ENCODE data around the gene NGDN.
"Not testable (repeated sequence)": the region's sequence is repeated elsewhere in the genome, so short reads cannot be mapped to it uniquely, and the experiment has no call there.

NGDN gene

DNA sequence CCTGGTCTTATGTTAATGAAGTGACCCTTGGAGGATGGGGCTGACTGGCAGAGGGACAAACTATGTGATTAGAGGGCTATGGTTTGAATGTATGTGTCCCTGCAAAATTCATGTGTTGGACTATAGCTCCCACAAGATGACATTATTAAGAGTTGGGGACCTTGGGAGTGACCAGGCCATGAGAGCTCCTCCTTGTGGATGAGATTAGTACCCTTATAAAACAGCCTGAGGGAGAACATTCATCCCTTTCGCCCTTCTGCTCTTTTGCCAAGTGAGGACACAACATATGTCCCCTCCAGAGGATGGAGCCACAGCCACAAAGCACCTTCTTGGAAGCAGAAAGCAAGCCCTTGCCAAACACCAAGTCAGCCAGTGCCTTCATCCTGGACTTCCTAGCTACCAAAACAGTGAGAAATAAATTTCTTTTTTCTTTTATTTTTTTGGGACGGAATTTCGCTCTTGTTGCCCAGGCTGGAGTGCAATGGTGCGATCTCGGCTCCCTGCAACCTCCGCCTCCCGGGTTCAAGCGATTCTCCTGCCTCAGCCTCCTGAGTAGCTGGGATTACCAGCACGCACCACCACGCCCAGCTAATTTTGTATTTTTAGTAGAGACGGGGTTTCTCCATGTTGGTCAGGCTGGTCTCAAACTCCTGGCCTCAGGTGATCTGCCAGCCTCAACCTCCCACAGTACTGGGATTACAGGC is 12.5 kb upstream of the NGDN start:
- not testable (repeated sequence) for H3K9me3 ChIP-seq (ENCODE audit: control insufficient read depth, low read length)

DNA sequence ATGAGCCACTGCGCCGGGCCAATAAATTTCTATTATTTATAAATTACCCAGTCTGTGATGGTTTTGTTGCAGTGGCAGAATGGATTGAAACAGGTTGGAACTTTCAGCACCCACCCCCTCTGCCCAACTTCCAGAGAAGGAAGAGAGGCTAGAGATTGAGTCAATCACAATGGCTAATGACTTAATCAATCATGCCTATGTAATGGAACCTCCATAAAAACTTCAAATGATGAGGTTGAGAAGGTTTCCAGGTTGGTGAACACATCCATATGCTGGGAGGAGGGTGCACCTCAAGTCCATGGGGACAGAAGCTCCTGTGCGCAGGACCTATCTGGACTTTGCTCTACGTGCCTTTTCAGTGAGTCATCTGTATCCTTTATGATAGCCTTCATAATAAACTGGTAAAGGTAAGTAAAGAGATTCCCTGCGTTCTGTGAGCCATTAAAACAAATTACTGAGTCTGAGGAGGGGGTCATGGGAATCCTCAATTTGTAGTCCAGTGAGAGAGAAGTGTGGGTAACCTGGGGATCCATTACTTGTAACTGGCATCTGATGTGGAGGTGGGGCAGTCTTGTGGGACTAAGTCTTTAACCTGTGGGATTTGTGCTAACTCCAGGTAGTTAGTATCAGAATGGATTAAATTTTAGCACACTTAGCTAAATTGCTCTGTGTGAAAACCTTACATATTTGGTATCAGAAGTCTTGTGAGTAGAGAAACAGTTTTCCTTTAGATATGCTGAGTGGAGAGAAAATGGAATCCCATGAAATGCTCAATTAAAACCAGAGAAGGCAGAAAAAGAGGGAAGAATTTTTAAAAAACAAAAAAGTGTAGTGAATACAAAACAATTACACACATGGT is 11.7 kb upstream of the NGDN start:
- no peak for DNase-seq
- Histone ChIP-seq H3K27ac (ENCODE audit: low read length, poor library complexity, severe bottlenecking) (no peak overlapping the region), H3K36me3 (ENCODE audit: control insufficient read depth in 1 of 2, insufficient read depth in 2 of 2, low read depth in 1 of 2, low read length in 2 of 2) (no peaks in the 10 kb centered on the region), H3K9me3 (ENCODE audit: control insufficient read depth, low read length) (no peaks in the 10 kb centered on the region), H3K4ac (ENCODE audit: low read depth in 1 of 2, low read length in 2 of 2) (no peak overlapping the region), H3K4me3 (ENCODE audit: insufficient read depth in 1 of 2, low read depth in 1 of 2, low read length in 2 of 2) (no peak overlapping the region), H3K79me1 (replicated peaks; ENCODE audit: low read length, poor library complexity, severe bottlenecking) (no peaks in the 10 kb centered on the region), H3K27me3 (ENCODE audit: control insufficient read depth in 1 of 2, insufficient read depth in 1 of 2, low read length in 2 of 2) (peaks cover 5 to 25% of the 10 kb centered on the region in 2 experiments), H2AFZ (ENCODE audit: low read depth, low read length) (no peak overlapping the region), H3K4me1 (ENCODE audit: control insufficient read depth, insufficient read depth, low read depth, low read length) (no peaks in the 10 kb centered on the region), H4K8ac (ENCODE audit: low read length) (no peak overlapping the region), H2BK120ac (ENCODE audit: low read depth, low read length) (no peak overlapping the region), H2BK12ac (ENCODE audit: low read length in 2 of 2) (no peak overlapping the region), H2BK5ac (ENCODE audit: low read depth, low read length, poor library complexity, severe bottlenecking) (no peak overlapping the region), H2BK15ac (ENCODE audit: low read depth, poor library complexity, severe bottlenecking) (no peak overlapping the region), H3K4me2 (ENCODE audit: low read length, poor library complexity, severe bottlenecking) (no peak overlapping the region), H3K9ac (ENCODE audit: low read length) (no peak overlapping the region), H3K14ac (ENCODE audit: low read length in 2 of 2) (no peak overlapping the region), H2AK5ac (ENCODE audit: low read length, severe bottlenecking) (no peak overlapping the region), H4K91ac (ENCODE audit: low read length) (no peak overlapping the region), H3K23ac (ENCODE audit: low read length in 2 of 2) (no peak overlapping the region), H3K18ac (ENCODE audit: low read depth in 1 of 2, low read length in 2 of 2) (no peak overlapping the region)
- WGBS: 65% methylated on average over 3 of the region's 5 CpGs

More for the DNA sequence above, 12.5 kb upstream of the NGDN start:
- H3K18ac ChIP-seq (ENCODE audit: low read depth in 1 of 2, low read length in 2 of 2); H4K91ac ChIP-seq (ENCODE audit: low read length); H2AFZ ChIP-seq (ENCODE audit: low read depth, low read length); H3K9ac ChIP-seq (ENCODE audit: low read length); H3K36me3 ChIP-seq (ENCODE audit: control insufficient read depth in 1 of 2, insufficient read depth in 2 of 2, low read depth in 1 of 2, low read length in 2 of 2); H3K4ac ChIP-seq (ENCODE audit: low read depth in 1 of 2, low read length in 2 of 2); H3K4me2 ChIP-seq (ENCODE audit: low read length, poor library complexity, severe bottlenecking); H3K27ac ChIP-seq (ENCODE audit: low read length, poor library complexity, severe bottlenecking); H2AK5ac ChIP-seq (ENCODE audit: low read length, severe bottlenecking); H2BK12ac ChIP-seq (ENCODE audit: low read length in 2 of 2); H3K14ac ChIP-seq (ENCODE audit: low read length in 2 of 2); H3K23ac ChIP-seq (ENCODE audit: low read length in 2 of 2); H3K79me1 ChIP-seq (replicated peaks; ENCODE audit: low read length, poor library complexity, severe bottlenecking); H2BK120ac ChIP-seq (ENCODE audit: low read depth, low read length); H4K8ac ChIP-seq (ENCODE audit: low read length); H3K4me1 ChIP-seq (ENCODE audit: control insufficient read depth, insufficient read depth, low read depth, low read length); H2BK15ac ChIP-seq (ENCODE audit: low read depth, poor library complexity, severe bottlenecking); H2BK5ac ChIP-seq (ENCODE audit: low read depth, low read length, poor library complexity, severe bottlenecking); H3K4me3 ChIP-seq (ENCODE audit: insufficient read depth in 1 of 2, low read depth in 1 of 2, low read length in 2 of 2): not testable (repeated sequence)
- DNase-seq: peak; percentile 9
- WGBS: 90% methylated on average over 11 of the region's 11 CpGs
- peaks cover 5 to 31% of the 10 kb centered on the region in 2 experiments for H3K27me3 ChIP-seq (ENCODE audit: control insufficient read depth in 1 of 2, insufficient read depth in 1 of 2, low read length in 2 of 2)

DNA sequence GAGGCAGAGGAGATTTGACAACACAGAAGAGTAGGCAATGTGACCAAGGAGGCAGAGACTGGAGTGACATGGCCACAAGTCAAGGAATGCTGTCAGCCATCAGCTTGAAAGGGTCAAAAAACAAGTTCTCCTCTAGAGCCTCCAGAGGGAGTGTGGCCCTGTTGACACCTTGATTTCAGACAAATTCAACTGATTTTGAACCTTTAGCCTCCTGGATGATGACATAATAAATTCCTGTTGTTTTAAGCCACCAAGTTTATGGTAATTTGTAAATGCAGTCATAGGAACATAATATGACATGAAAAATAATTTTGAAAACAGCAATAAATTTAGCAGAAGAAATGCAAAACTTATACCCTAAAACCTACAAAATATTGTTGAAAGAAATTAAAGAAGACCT is 8.5 kb upstream of the NGDN start:
- no peak overlapping the region for H2AK5ac ChIP-seq (ENCODE audit: low read length, severe bottlenecking)
- H3K14ac ChIP-seq (ENCODE audit: low read length in 2 of 2): no peak overlapping the region
- DNase-seq: no peak
- no peak overlapping the region for H3K4me3 ChIP-seq (ENCODE audit: insufficient read depth in 1 of 2, low read depth in 1 of 2, low read length in 2 of 2)
- no peaks in the 10 kb centered on the region for H3K9me3 ChIP-seq (ENCODE audit: control insufficient read depth, low read length)
- H3K23ac ChIP-seq (ENCODE audit: low read length in 2 of 2): no peak overlapping the region
- H3K4ac ChIP-seq (ENCODE audit: low read depth in 1 of 2, low read length in 2 of 2): no peak overlapping the region
- no peak overlapping the region for H2BK120ac ChIP-seq (ENCODE audit: low read depth, low read length)
- no peak overlapping the region for H3K27ac ChIP-seq (ENCODE audit: low read length, poor library complexity, severe bottlenecking)
- H3K9ac ChIP-seq (ENCODE audit: low read length): no peak overlapping the region
- H4K8ac ChIP-seq (ENCODE audit: low read length): no peak overlapping the region
- H3K4me1 ChIP-seq (ENCODE audit: control insufficient read depth, insufficient read depth, low read depth, low read length): no peaks in the 10 kb centered on the region
- H3K27me3 ChIP-seq (ENCODE audit: control insufficient read depth in 1 of 2, insufficient read depth in 1 of 2, low read length in 2 of 2): peaks cover 5 to 15% of the 10 kb centered on the region in 2 experiments
- no peak overlapping the region for H3K18ac ChIP-seq (ENCODE audit: low read depth in 1 of 2, low read length in 2 of 2)
- H3K79me1 ChIP-seq (replicated peaks; ENCODE audit: low read length, poor library complexity, severe bottlenecking): no peaks in the 10 kb centered on the region
- no peak overlapping the region for H3K4me2 ChIP-seq (ENCODE audit: low read length, poor library complexity, severe bottlenecking)
- H2AFZ ChIP-seq (ENCODE audit: low read depth, low read length): no peak overlapping the region
- no peak overlapping the region for H2BK12ac ChIP-seq (ENCODE audit: low read length in 2 of 2)
- no peak overlapping the region for H2BK15ac ChIP-seq (ENCODE audit: low read depth, poor library complexity, severe bottlenecking)
- H4K91ac ChIP-seq (ENCODE audit: low read length): no peak overlapping the region
- no peak overlapping the region for H2BK5ac ChIP-seq (ENCODE audit: low read depth, low read length, poor library complexity, severe bottlenecking)
- no peaks in the 10 kb centered on the region for H3K36me3 ChIP-seq (ENCODE audit: control insufficient read depth in 1 of 2, insufficient read depth in 2 of 2, low read depth in 1 of 2, low read length in 2 of 2)

GRCh38 chr14:23464700-23465099 is 4.8 kb upstream of the NGDN start:
- no peak overlapping the region for H2BK5ac ChIP-seq (ENCODE audit: low read depth, low read length, poor library complexity, severe bottlenecking)
- no peak overlapping the region for H2BK120ac ChIP-seq (ENCODE audit: low read depth, low read length)
- DNase-seq: no peak
- H3K79me1 ChIP-seq (replicated peaks; ENCODE audit: low read length, poor library complexity, severe bottlenecking): no peaks in the 10 kb centered on the region
- no peak overlapping the region for H2BK15ac ChIP-seq (ENCODE audit: low read depth, poor library complexity, severe bottlenecking)
- H3K14ac ChIP-seq (ENCODE audit: low read length in 2 of 2): no peak overlapping the region
- H2BK12ac ChIP-seq (ENCODE audit: low read length in 2 of 2): no peak overlapping the region
- H4K8ac ChIP-seq (ENCODE audit: low read length): no peak overlapping the region
- no peak overlapping the region for H3K4me3 ChIP-seq (ENCODE audit: insufficient read depth in 1 of 2, low read depth in 1 of 2, low read length in 2 of 2)
- no peak overlapping the region for H3K18ac ChIP-seq (ENCODE audit: low read depth in 1 of 2, low read length in 2 of 2)
- H2AK5ac ChIP-seq (ENCODE audit: low read length, severe bottlenecking): no peak overlapping the region
- H3K9ac ChIP-seq (ENCODE audit: low read length): no peak overlapping the region
- no peak overlapping the region for H3K23ac ChIP-seq (ENCODE audit: low read length in 2 of 2)
- no peak overlapping the region for H2AFZ ChIP-seq (ENCODE audit: low read depth, low read length)
- no peak overlapping the region for H3K27ac ChIP-seq (ENCODE audit: low read length, poor library complexity, severe bottlenecking)
- H3K9me3 ChIP-seq (ENCODE audit: control insufficient read depth, low read length): no peaks in the 10 kb centered on the region
- no peak overlapping the region for H3K4me2 ChIP-seq (ENCODE audit: low read length, poor library complexity, severe bottlenecking)
- no peak overlapping the region for H3K4ac ChIP-seq (ENCODE audit: low read depth in 1 of 2, low read length in 2 of 2)
- H3K4me1 ChIP-seq (ENCODE audit: control insufficient read depth, insufficient read depth, low read depth, low read length): peaks cover 4% of the 10 kb centered on the region
- H3K36me3 ChIP-seq (ENCODE audit: control insufficient read depth in 1 of 2, insufficient read depth in 2 of 2, low read depth in 1 of 2, low read length in 2 of 2): no peaks in the 10 kb centered on the region
- H3K27me3 ChIP-seq (ENCODE audit: control insufficient read depth in 1 of 2, insufficient read depth in 1 of 2, low read length in 2 of 2): peaks cover 0 to 10% of the 10 kb centered on the region in 2 experiments
- H4K91ac ChIP-seq (ENCODE audit: low read length): no peak overlapping the region

Measured in mesenchymal stem cell (in vitro differentiated cells and primary cell).